DOHH2 (cell line): Measurements from ENCODE around the gene COPZ2.

Source experiments
- CTCF ChIP-seq: fragments of 200-600 bp; sonication (generic); IDR thresholded peaks from one replicate; pipeline ENCODE4 v1.5.1; 2014; ENCODE audit warnings: antibody characterized with exemption, mild to moderate bottlenecking, low read depth, low read length; ENCODE audit not compliant: poor library complexity, severe bottlenecking
- EZH2phosphoT487 ChIP-seq: fragments of 200-600 bp; sonication (generic); IDR thresholded peaks from 2 replicates; pipeline ENCODE4 v1.6.1; 2017; ENCODE audit warnings: borderline replicate concordance, mild to moderate bottlenecking, antibody characterized with exemption, low read length, moderate library complexity, mixed read lengths

- TF ChIP-seq CTCF: no peak
- no peak for TF ChIP-seq EZH2phosphoT487
Measured at GRCh38 chr17:47990962-47991731, 46.5 kb downstream of the COPZ2 start.
